HepG2 (cell line): Measurements from ENCODE around the gene FAM221B. TPM values are rescaled to one million over a fixed set of nuclear protein-coding genes. Genes with fewer than 3 reads are reported as not detected.
A peak's percentile ranks its signal among the peaks of the same experiment; 100 is the strongest.

Source experiments
- ASH2L ChIP-seq: fragments of 300-600, 200-600 bp; sonication (generic); IDR thresholded peaks from 2 replicates; pipeline ENCODE4 v1.7.0; 2017; ENCODE audit warnings: low read depth, mild to moderate bottlenecking, moderate library complexity, mixed read lengths, low read length; ENCODE audit not compliant: insufficient read length
- GPN1 ChIP-seq: sonication (generic); formaldehyde crosslinking; IDR thresholded peaks from 2 replicates; pipeline ENCODE4 v1.5.1; 2020; ENCODE audit warnings: missing genetic modification reagents, borderline replicate concordance
- HDAC2 ChIP-seq: sonication (generic); formaldehyde crosslinking; IDR thresholded peaks from 2 replicates; pipeline ENCODE4 v1.4.0; 2020; ENCODE audit warnings: missing genetic modification reagents
- KAT8 ChIP-seq: IDR thresholded peaks from 2 replicates; pipeline ENCODE4 v1.6.1; 2016; ENCODE audit warnings: missing genetic modification reagents, missing compliant biosample characterization
- NR2F6 ChIP-seq, 2 experiments: IDR thresholded peaks; 2 replicates each; pipeline ENCODE4 v1.6.1; 2016; ENCODE audit warnings: antibody characterized with exemption in 1 of 2, mild to moderate bottlenecking in 1 of 2
- RFXANK ChIP-seq: IDR thresholded peaks from 2 replicates; pipeline ENCODE4 v1.6.1; 2016
- SMAD3 ChIP-seq: sonication (generic); formaldehyde crosslinking; IDR thresholded peaks from 2 replicates; pipeline ENCODE4 v1.4.0; 2020; ENCODE audit warnings: missing genetic modification reagents
- SMYD3 ChIP-seq: sonication (generic); formaldehyde crosslinking; IDR thresholded peaks from 2 replicates; pipeline ENCODE4 v1.8.1; 2023; ENCODE audit warnings: mild to moderate bottlenecking, missing genetic modification reagents
- ZBTB21 ChIP-seq: sonication (generic); formaldehyde crosslinking; IDR thresholded peaks from 2 replicates; pipeline ENCODE4 v1.4.0; 2020; ENCODE audit warnings: missing genetic modification reagents
- ZNF775 ChIP-seq: sonication (generic); formaldehyde crosslinking; IDR thresholded peaks from 2 replicates; pipeline ENCODE4 v1.4.0; 2020; ENCODE audit warnings: missing genetic modification reagents, mild to moderate bottlenecking, moderate library complexity, borderline replicate concordance
- polyA plus RNA-seq, 8 experiments: library from polyadenylated mRNA; depleted of rRNA in 3 of 8; stranded (reverse) in 7 of 8; unstranded in 1 of 8; fragments of >200 nt; fragmentation: Illumina TruSeq in 4 of 8; extraction: Trizol in 4 of 8; gene quantifications; 2 replicates each; pipeline versions ENCODE4 v1.2.1 to v1.2.3, GENCODE V29; 2011 to 2016; ENCODE audit warnings: low read depth in 4 of 8, missing spikeins in 1 of 8, mixed read lengths in 1 of 8; ENCODE audit not compliant: insufficient read depth in 1 of 8
- total RNA-seq, 5 experiments: library from RNA; depleted of rRNA; stranded (reverse); fragments of >200 nt; fragmentation: Illumina TruSeq; extraction: Trizol; gene quantifications; 2 replicates each; pipeline ENCODE4 v1.2.3, GENCODE V29; 2016; ENCODE audit warnings: low read depth in 1 of 5
- TF ChIP-seq, protein P1 (sequence below): sonication (generic); formaldehyde crosslinking; IDR thresholded peaks from 2 replicates; pipeline ENCODE4 v1.4.0; 2020; ENCODE audit warnings: missing genetic modification reagents, borderline replicate concordance
- TF ChIP-seq, protein P2 (sequence below): sonication (generic); formaldehyde crosslinking; conservative IDR thresholded peaks from 2 replicates; pipeline ENCODE4 v1.4.0; 2020; ENCODE audit warnings: mild to moderate bottlenecking, missing genetic modification reagents, moderate library complexity
- TF ChIP-seq, protein P3 (sequence below): IDR thresholded peaks from 2 replicates; pipeline ENCODE4 v1.6.1; 2012; ENCODE audit warnings: inconsistent platforms

Gene FAM221B
- total and polyA plus RNA-seq, 2 of the 13 experiments (the other 11 are each of a cell fraction or from before 2014, with no cell fraction given), result not detected

DNA sequence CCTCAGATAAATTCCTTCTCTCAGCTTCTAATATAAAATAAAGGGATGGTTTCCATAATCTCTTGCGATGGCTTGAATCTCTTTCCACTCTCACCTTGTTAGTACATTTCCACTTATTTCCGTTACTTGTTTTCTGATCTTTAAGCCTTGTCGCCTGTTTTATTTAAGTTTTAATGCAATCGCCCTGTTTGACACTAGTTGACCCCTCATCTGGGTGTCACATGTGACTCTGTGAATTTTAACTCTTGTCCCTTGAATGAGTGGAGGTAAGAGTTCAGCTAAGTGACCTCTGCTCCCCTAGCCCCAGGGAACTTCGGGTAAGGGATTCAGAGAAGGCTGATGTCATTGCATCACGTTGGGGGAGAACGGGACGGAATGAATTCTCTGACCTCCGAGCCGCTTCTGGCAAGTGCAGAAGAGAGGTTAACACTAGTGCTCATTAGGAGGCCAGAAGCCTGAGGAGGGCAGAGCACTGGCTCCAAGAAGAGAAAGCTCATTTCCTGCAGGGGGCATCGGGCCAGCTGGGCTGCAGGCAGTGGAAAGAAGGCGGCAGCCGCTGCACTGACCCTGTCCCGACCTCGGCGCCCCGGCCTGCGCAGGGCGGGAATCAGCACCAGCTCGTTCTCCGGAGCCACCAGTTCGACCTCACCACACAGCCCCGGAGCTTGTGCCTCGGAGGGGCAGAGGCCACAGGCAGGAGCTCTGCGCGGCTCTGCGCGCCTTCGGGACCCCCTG is 14.3 kb downstream of the FAM221B start (continued):
- TF ChIP-seq, protein P1, sequence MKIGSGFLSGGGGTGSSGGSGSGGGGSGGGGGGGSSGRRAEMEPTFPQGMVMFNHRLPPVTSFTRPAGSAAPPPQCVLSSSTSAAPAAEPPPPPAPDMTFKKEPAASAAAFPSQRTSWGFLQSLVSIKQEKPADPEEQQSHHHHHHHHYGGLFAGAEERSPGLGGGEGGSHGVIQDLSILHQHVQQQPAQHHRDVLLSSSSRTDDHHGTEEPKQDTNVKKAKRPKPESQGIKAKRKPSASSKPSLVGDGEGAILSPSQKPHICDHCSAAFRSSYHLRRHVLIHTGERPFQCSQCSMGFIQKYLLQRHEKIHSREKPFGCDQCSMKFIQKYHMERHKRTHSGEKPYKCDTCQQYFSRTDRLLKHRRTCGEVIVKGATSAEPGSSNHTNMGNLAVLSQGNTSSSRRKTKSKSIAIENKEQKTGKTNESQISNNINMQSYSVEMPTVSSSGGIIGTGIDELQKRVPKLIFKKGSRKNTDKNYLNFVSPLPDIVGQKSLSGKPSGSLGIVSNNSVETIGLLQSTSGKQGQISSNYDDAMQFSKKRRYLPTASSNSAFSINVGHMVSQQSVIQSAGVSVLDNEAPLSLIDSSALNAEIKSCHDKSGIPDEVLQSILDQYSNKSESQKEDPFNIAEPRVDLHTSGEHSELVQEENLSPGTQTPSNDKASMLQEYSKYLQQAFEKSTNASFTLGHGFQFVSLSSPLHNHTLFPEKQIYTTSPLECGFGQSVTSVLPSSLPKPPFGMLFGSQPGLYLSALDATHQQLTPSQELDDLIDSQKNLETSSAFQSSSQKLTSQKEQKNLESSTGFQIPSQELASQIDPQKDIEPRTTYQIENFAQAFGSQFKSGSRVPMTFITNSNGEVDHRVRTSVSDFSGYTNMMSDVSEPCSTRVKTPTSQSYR (CRISPR knock-in tag), result peak; percentile 21; the same call in 1 of the 2 replicates
- no peak for TF ChIP-seq ZNF775 (CRISPR knock-in tag)
- TF ChIP-seq HDAC2, result peak; percentile 68
- 0 out of 2 replicates have a peak, but pooled peaks have one; percentile 53 for TF ChIP-seq SMYD3
- TF ChIP-seq NR2F6 (IDR thresholded peaks at IDR 0.05), result peak; percentile 95
- TF ChIP-seq NR2F6 (CRISPR knock-in tag; IDR thresholded peaks at IDR 0.05), result peak; percentile 96
- TF ChIP-seq ASH2L, result peak; percentile 36
- TF ChIP-seq, protein P2, sequence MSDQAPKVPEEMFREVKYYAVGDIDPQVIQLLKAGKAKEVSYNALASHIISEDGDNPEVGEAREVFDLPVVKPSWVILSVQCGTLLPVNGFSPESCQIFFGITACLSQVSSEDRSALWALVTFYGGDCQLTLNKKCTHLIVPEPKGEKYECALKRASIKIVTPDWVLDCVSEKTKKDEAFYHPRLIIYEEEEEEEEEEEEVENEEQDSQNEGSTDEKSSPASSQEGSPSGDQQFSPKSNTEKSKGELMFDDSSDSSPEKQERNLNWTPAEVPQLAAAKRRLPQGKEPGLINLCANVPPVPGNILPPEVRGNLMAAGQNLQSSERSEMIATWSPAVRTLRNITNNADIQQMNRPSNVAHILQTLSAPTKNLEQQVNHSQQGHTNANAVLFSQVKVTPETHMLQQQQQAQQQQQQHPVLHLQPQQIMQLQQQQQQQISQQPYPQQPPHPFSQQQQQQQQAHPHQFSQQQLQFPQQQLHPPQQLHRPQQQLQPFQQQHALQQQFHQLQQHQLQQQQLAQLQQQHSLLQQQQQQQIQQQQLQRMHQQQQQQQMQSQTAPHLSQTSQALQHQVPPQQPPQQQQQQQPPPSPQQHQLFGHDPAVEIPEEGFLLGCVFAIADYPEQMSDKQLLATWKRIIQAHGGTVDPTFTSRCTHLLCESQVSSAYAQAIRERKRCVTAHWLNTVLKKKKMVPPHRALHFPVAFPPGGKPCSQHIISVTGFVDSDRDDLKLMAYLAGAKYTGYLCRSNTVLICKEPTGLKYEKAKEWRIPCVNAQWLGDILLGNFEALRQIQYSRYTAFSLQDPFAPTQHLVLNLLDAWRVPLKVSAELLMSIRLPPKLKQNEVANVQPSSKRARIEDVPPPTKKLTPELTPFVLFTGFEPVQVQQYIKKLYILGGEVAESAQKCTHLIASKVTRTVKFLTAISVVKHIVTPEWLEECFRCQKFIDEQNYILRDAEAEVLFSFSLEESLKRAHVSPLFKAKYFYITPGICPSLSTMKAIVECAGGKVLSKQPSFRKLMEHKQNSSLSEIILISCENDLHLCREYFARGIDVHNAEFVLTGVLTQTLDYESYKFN (CRISPR knock-in tag), result peak; percentile 80
- TF ChIP-seq, protein P3, sequence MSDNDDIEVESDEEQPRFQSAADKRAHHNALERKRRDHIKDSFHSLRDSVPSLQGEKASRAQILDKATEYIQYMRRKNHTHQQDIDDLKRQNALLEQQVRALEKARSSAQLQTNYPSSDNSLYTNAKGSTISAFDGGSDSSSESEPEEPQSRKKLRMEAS, result peak; percentile 79
- no peak for TF ChIP-seq GPN1 (CRISPR knock-in tag)
- TF ChIP-seq SMAD3 (CRISPR knock-in tag), result peak; percentile 27; the same call in 1 of the 2 replicates
- peak; percentile 19; the same call in 1 of the 2 replicates for TF ChIP-seq KAT8 (CRISPR knock-in tag)
- peak; percentile 37; the same call in 1 of the 2 replicates for TF ChIP-seq ZBTB21 (CRISPR knock-in tag)
- TF ChIP-seq RFXANK (CRISPR knock-in tag), result peak; percentile 19; the same call in 1 of the 2 replicates
